ENCODE results near the gene CDK9. TPM values are rescaled to one million over a fixed set of nuclear protein-coding genes. Genes with fewer than 3 reads are reported as not detected.
A peak's percentile ranks its signal among the peaks of the same experiment; 100 is the strongest.

The CDK9 gene
- total RNA-seq, 2 donors from 2014 or later, result 51.4 to 58.7 TPM

- no peak for ATAC-seq
- no peak for DNase-seq
- Histone ChIP-seq H3K4me3 (no peak overlapping the region), H3K36me3 (replicated peaks in 1 of 2; ENCODE audit: insufficient read depth in 1 of 2, low read depth in 2 of 2) (peaks cover 12 to 20% of the 10 kb centered on the region in 2 donors), H3K27ac (no peak overlapping the region), H3K9me3 (no peaks in the 10 kb centered on the region), H3K27me3 (no peaks in the 10 kb centered on the region), H3K4me1 (peaks cover 4% of the 10 kb centered on the region)
- intact Hi-C loops (cut with DNase I), result no loop called here
- 53 to 83% methylated on average over 4 to 9 of the region's 9 CpGs for WGBS, 2 donors
- TF ChIP-seq CTCF (IDR thresholded peaks at IDR 0.05) (no peak), POLR2A (IDR thresholded peaks at IDR 0.05) (no peak)
These were observed 27.9 kb downstream of the CDK9 start for GRCh38 chr9:127813686-127814226.

DNA sequence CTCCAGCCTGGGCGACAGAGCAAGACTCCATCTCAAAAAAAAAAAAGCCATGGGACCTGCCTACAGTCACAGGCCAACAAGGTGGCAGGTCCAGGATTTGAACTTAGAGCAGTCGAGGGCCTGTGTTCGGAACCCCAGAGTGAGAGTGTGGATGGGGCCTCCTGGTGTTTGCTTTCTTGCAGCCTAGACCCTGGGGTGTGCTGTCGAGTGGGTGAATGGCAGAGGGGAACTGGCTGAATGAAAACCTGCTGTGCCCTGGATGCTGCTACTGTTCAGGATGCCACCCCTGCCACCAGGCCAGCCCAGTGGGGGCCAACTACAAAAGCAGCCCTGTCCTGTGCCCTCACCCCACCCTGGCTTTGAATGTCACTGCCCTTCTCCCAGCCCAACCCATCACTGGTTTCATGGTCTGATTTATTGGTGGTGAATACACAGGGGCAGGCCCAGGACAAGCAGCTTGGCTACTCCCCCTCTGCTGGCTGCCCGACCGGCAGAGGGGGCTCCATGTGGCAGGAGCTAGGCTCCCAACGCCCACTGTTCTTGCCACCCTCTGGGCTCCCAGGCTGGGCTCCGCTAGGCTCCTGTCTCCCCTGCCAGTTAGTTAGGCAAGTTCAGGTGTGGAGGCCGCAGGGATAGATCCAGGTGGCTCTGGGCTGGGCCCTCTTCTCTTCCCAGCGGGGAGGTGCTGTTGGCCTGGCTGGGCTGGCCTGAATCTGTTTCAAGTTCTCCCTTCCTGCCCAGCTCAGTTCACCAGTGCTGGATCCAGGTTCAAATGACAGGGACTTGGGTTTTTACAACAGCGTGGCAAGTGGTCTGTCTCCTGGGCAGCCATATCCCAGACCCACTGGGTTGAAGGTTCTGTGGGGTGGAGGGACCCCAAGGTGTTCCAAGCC lies 29.0 kb downstream of the CDK9 start:
- Histone ChIP-seq H3K36me3 (replicated peaks in 1 of 2; ENCODE audit: insufficient read depth in 1 of 2, low read depth in 2 of 2) (peaks cover 12 to 20% of the 10 kb centered on the region in 2 donors), H3K27ac (no peak overlapping the region), H3K9me3 (no peaks in the 10 kb centered on the region), H3K4me1 (peaks cover 4% of the 10 kb centered on the region), H3K27me3 (no peaks in the 10 kb centered on the region), H3K4me3 (no peak overlapping the region)
- DNase-seq (no peak), ATAC-seq (no peak)
- 92 to 96% methylated on average over 4 to 10 of the region's 11 CpGs for WGBS, 2 donors
- TF ChIP-seq CTCF (IDR thresholded peaks at IDR 0.05) (no peak), POLR2A (IDR thresholded peaks at IDR 0.05) (no peak)
- intact Hi-C loops (cut with DNase I), result no loop called here

DNA sequence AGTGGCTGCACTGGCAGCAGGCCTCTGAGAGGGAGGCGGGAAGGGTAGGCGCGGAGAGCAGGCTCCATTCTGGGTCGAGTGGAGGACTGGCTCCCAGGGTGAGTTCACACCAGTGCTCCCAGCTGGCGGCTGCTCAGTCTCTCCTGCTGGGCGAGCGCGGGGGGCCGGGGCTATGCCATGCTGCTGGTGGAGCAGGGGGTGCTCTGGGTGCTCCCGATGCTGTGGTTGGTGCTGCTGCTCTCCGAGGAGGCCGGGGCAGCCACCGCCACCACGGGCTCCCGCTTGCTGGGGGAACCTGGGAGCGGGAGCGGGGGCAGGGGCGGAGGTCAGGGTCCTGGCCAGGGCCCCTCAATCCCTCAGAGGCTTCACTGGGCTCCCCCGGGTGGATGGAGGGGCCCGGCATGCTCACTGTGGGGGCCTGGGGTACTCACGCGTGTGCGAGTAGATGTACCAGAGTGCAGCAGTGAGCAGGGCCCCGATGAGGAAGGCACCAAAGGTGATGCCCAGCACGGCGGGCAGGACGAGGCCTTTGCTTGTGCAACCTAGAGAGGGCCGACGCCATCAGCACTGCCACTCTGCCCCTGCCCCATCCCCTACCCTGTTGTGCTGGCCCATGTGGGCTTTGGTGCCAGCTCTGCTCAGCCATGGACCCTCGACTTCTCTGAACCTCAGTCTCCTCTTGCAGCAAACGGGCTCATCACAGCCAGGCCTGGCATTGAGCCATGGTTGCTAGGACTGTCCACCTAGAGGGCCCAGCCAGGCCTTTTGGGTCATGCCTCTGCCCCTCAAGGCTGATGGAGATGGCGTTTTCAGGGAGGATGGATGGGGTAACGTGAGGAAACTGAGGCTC lies 29.9 kb downstream of the CDK9 start:
- Histone ChIP-seq H3K4me1 (peaks cover 4% of the 10 kb centered on the region), H3K36me3 (replicated peaks in 1 of 2; ENCODE audit: insufficient read depth in 1 of 2, low read depth in 2 of 2) (peaks cover 12 to 18% of the 10 kb centered on the region in 2 donors), H3K9me3 (no peaks in the 10 kb centered on the region), H3K4me3 (no peak overlapping the region), H3K27me3 (no peaks in the 10 kb centered on the region), H3K27ac (peak overlapping the region in 1 of 4 donors; percentile 1)
- no peak for DNase-seq
- no peak for TF ChIP-seq CTCF (IDR thresholded peaks at IDR 0.05)
- TF ChIP-seq POLR2A (IDR thresholded peaks at IDR 0.05), result no peak
- intact Hi-C loops (cut with DNase I), result no loop called here
- 83 to 88% methylated on average over 13 to 21 of the region's 33 CpGs for WGBS, 2 donors
- ATAC-seq, result no peak

GRCh38 chr9:127816362-127816725 lies 30.5 kb downstream of the CDK9 start:
- no peaks in the 10 kb centered on the region for H3K9me3 ChIP-seq
- intact Hi-C loops (cut with DNase I), result no loop called here
- TF ChIP-seq CTCF (IDR thresholded peaks at IDR 0.05), result no peak
- TF ChIP-seq POLR2A (IDR thresholded peaks at IDR 0.05), result no peak
- DNase-seq, result no peak
- H3K27me3 ChIP-seq, result no peaks in the 10 kb centered on the region
- no peak for ATAC-seq
- peaks cover 4% of the 10 kb centered on the region for H3K4me1 ChIP-seq
- H3K27ac ChIP-seq, result peak overlapping the region in 1 of 4 donors; percentile 1
- no peak overlapping the region for H3K4me3 ChIP-seq
- H3K36me3 ChIP-seq (replicated peaks in 1 of 2; ENCODE audit: insufficient read depth in 1 of 2, low read depth in 2 of 2), result peaks cover 12 to 18% of the 10 kb centered on the region in 2 donors
- 60 to 67% methylated on average over 1 to 3 of the region's 3 CpGs for WGBS, 2 donors

Data from body of pancreas (tissue), 4 donors.